ENCODE results near the gene DYNLRB1.

DNA sequence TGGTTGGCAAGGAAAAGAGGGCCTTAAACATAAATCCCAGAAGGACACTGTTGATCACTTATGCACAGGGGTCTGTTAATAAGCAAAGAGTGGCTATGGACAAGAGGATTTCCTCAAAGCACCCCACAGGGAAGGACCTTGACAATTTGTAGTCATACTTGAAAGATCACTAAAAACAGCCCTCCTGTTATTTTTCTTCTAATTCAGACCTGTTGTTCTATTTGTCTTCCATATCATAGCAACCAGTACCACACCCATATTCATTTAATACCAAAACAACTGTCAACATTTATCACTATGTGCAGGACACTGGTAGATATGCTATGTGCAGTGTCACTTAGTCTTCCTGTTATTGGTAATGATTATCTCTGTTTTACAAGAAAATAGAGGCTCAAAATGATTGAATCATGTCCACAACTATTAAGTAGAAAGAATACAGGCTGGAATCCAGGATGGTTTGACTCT is 3.2 kb upstream of the DYNLRB1 start:
- TF ChIP-seq, protein P1, sequence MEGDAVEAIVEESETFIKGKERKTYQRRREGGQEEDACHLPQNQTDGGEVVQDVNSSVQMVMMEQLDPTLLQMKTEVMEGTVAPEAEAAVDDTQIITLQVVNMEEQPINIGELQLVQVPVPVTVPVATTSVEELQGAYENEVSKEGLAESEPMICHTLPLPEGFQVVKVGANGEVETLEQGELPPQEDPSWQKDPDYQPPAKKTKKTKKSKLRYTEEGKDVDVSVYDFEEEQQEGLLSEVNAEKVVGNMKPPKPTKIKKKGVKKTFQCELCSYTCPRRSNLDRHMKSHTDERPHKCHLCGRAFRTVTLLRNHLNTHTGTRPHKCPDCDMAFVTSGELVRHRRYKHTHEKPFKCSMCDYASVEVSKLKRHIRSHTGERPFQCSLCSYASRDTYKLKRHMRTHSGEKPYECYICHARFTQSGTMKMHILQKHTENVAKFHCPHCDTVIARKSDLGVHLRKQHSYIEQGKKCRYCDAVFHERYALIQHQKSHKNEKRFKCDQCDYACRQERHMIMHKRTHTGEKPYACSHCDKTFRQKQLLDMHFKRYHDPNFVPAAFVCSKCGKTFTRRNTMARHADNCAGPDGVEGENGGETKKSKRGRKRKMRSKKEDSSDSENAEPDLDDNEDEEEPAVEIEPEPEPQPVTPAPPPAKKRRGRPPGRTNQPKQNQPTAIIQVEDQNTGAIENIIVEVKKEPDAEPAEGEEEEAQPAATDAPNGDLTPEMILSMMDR (IDR thresholded peaks at IDR 0.05; ENCODE audit: low read depth, low read length, missing input control) = no peak
- TF ChIP-seq ATF3 (IDR thresholded peaks at IDR 0.05) (no peak), HNF4G (IDR thresholded peaks at IDR 0.05) (no peak)
- TF ChIP-seq, protein P2, sequence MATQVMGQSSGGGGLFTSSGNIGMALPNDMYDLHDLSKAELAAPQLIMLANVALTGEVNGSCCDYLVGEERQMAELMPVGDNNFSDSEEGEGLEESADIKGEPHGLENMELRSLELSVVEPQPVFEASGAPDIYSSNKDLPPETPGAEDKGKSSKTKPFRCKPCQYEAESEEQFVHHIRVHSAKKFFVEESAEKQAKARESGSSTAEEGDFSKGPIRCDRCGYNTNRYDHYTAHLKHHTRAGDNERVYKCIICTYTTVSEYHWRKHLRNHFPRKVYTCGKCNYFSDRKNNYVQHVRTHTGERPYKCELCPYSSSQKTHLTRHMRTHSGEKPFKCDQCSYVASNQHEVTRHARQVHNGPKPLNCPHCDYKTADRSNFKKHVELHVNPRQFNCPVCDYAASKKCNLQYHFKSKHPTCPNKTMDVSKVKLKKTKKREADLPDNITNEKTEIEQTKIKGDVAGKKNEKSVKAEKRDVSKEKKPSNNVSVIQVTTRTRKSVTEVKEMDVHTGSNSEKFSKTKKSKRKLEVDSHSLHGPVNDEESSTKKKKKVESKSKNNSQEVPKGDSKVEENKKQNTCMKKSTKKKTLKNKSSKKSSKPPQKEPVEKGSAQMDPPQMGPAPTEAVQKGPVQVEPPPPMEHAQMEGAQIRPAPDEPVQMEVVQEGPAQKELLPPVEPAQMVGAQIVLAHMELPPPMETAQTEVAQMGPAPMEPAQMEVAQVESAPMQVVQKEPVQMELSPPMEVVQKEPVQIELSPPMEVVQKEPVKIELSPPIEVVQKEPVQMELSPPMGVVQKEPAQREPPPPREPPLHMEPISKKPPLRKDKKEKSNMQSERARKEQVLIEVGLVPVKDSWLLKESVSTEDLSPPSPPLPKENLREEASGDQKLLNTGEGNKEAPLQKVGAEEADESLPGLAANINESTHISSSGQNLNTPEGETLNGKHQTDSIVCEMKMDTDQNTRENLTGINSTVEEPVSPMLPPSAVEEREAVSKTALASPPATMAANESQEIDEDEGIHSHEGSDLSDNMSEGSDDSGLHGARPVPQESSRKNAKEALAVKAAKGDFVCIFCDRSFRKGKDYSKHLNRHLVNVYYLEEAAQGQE (IDR thresholded peaks at IDR 0.05) = no peak
